Stimulated activated CD4-positive, alpha-beta T cell treated with anti-CD3 and anti-CD28 coated beads, Interleukin-2, amount 100 ng/mL, for 48 hours (primary cell): ENCODE data around the gene NNAT.
"Not testable (repeated sequence)": the region's sequence is repeated elsewhere in the genome, so short reads cannot be mapped to it uniquely, and the experiment has no call there.

Experiments used
- DNase-seq, 2 donors: peaks; one replicate each; pipeline ENCODE4 v3.0.0-alpha.2; 2020

Gene NNAT, protein sequence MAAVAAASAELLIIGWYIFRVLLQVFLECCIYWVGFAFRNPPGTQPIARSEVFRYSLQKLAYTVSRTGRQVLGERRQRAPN

DNA sequence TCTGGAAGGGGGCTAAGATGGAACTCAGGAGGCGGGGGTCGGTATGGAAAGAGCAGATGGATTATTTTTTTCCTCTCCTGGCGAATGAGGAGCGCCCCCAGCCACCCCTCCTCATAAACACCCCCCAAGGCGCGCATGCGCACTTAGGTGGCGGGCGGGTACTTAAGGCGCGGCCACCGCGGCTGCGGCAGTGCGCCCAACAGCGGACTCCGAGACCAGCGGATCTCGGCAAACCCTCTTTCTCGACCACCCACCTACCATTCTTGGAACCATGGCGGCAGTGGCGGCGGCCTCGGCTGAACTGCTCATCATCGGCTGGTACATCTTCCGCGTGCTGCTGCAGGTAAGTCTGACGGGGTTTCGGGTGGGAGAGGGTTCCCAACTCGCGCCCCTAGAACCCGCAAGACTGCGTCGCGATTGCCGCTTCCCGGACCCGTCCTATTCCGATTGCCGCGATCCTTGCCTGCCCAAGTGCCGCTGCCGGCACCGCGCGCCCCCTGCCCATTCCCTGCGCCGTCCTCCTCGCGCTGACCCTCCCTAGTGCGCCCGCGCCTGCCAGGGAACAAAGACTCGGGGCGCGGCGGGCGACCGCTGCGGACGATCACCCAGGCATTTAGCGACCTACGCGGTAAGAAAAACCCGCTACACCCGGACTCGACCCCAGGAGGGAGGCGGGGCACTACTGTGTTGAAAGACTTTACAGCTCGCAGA, at the start of gene NNAT:
TSS of gene NNAT (plus strand) at position 190 of the 711 bp plus-strand sequence. CDS start at position 272, 82 bp downstream.
- DNase-seq, result peak in 1 of 2 donors; percentile 13

DNA sequence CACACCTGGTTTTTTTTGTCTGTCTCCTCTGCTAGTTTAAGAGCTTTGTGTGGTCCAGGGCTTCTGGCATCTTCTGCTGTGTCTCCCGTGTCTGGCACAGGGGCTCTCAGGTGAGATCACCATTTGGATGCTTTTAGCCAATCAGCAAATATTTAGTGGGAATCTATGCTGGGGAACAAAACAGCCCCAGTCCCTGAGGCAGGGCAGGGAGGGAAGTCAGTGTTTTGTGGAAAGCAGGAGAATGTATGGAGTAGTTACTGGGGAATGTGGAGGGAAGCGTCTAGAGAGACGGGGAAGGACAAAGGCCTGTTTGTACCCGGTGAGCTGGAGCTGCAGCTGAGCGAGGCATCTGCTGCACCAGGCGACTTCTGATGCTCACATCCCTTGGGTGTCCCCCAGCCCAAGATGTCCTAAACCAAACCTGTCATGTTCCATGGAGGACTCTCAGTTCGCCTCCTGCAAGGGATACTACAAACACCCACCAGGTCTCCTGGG, 49.3 kb upstream of the NNAT start:
- DNase-seq, result no peak

DNA sequence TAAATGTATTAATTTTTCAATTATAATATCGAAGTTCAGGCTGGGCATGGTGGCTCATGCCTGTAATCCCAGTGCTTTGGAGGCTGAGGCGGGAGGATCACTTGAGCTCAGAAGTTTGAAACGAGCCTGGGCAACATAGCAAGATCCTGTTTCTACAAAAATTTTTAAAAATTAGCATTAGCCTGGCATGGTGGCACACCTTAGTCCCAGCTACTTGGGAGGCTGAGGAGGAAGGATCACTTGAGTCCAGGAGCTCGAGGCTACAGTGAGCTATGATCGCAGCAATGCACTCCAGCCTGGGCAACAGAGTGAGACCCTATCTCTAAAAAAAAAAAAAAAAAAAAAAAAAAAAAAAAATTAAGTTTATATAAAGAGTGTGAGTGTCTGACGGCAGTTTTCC, 48.6 kb upstream of the NNAT start:
- DNase-seq, result not testable (repeated sequence)

DNA sequence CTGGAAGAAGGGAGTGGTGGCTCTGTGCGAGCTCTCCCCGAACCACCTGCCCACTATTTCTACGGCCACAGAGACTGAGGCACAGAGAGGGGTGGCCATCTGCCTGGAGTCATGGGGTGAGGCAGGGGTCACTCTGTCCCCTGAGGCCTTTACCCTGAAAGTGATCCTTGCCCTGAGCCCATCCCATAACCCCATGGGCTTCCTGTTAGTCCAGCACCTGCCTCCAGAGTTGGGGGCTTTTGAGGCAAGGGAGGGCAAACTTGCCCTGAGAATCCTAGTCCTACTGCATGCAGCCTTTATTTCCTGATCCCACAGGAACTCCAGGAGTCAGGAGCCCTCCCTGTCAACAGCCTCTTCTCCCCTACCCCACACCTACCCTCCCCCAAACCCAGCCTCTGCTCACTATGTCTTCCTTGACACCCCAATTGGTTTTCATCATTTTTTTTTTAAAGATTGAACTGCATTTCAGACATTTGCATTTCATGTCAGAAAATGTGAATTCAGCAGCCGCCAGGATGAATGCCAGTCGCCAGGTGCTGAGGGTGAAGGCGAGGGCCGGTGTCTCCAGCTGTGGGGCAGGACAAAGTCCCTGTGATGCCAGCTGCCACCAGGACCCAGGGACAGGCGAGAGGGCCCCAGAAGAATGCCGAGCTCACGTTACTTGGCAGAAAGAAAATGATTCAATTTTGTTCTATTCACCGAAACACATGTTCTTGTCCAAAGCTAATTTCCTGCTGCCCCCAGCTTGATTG, 47.6 kb upstream of the NNAT start:
- DNase-seq, result no peak

DNA sequence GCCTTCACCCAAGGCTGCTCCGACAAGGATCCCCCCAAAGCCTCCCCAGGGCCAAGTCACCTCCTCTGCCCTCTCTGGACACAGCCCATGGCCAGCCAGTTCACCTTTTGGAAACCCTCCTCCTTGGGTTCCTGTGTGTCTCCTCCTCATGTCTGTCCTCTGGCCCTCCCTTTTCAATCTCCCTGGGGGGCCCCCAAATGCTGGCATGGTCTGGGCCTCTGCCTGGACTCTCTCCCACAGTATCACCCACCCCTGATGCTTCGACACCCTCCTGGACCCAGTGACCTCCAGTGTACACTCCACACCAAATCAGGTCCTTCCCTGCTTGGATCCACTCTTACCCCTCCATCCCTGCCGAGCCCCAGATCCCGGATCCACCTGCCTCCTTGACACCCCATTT, 46.7 kb upstream of the NNAT start:
- DNase-seq, result no peak

DNA sequence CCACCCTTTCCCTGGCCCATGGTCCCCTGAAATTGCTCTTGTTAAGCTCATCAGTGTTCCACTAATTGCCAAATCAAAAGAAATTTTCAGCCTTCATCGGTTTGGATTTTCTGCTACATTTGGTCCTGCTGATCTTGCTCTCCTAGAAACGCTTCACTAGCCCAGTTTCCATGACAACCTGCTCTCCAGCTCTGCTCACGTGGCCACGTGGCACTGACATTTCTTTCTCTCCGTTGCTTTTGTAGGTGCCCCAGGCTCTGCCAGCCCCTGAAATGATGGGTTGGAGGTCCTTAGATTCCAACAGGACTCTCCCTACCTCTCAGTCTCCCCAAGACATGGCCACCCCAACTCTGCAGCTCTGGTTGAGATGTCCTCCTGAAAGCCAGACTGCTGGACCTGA, 45.8 kb upstream of the NNAT start:
- no peak for DNase-seq

DNA sequence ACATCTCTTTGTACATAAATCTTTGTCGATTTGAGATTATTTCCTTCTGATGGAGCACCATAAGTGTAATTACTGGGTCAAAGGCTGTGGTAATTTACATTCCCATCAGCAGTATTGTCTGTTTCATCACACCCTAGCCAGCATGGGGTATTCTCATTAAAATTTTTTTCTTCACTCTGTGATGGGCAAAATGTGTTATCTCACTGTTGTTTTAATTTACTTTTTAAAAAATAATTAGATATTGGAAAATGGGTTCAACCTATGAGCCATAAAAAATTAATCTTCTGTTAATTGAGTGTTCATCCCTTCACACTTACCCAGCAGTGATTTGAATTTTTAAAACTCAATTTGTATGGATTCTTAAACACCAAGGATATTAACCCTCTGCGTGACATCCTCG, 44.0 kb upstream of the NNAT start:
- DNase-seq, result no peak

DNA sequence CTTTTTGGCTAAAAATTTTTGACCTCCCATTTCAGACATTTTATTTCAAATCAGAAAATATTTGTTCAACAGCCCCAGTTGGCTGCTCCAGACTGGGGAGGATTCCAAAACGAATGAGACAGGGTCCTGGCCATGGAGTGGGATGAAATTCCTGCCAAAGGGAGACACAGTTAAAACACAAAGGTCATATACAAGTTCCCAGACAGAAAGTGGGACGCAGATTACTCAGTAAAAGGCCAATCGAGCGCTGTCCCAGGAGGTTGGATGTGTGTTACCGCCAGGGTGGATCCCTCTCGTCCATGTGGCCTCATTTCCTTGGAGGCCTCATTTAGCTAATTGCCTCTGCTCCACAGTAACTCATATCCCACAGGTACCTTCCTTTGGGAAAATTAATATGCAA, 41.8 kb upstream of the NNAT start:
- DNase-seq, result no peak

DNA sequence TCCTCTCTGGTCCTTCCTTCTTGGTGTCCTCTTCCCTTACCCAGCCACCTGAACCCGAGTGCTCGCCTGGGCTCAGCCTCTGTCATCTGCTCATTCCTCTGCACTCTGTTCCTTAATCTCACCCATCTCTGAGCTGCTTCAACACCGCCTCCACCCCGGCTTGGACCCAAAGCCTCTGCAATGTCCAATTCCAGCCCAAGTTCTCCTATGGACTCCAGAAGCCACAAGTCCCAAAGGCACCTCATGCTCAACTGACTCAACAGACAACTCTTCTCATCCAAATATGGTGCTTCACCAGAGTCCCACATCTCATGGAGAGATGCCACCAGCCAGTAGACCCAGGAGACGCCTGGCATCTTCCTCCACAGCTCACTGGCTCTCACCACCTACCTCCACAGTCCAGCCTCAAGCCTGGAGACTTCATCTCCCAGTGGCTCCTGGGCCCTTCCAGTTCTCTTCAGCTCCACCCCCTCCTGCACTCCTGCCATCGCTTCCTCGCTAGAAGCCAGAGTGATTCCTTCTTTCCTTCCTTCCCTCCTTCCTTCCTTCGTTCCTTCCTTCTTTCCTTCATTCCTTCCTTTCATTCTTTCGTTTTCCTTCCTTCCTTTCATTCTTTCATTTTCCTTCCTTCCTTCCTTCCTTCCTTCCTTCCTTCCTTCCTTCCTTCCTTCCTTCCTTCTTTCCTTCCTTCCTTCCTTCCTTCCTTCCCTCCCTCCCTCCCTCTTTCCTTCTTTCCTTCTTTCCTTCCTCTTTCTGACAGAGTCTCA, 40.9 kb upstream of the NNAT start:
- DNase-seq, result no peak

DNA sequence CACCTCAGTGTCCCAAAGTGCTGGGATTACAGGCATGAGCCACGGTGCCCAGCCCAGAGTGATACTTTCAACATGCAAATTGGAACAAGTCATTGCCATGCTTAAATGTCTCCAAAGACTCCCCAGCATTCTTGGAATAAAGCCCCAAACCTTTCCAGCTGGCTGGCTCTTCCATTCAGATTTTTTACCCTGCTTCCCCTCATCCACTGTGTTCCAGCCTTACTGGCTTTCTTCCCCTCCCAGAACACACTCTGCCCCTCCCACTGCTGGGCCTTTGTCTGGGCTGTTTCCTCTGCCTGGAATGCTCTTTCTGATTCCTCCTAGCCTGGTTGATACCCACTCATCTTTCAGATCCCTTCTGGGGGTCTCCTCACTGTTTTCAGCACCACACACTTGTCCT, 40.1 kb upstream of the NNAT start:
- DNase-seq, result no peak

DNA sequence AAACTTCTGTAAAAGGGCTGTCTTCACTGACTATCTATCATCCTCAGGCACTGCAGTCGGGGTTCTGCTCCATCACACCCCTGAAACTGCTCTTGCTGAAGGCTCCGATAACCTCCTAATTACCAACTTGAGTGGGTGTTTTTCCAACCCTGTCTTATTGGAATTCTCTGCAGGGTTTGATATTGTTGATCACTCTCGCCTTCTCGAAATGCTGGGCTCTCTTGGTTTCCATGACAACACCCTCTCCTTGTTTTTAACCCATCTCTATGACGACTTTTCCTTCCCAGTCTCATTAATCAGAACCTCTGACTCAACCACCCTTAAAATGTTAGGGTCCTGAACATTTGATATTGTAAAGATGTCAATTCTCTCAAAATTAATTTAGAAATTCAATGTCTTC, 39.4 kb upstream of the NNAT start:
- no peak for DNase-seq

DNA sequence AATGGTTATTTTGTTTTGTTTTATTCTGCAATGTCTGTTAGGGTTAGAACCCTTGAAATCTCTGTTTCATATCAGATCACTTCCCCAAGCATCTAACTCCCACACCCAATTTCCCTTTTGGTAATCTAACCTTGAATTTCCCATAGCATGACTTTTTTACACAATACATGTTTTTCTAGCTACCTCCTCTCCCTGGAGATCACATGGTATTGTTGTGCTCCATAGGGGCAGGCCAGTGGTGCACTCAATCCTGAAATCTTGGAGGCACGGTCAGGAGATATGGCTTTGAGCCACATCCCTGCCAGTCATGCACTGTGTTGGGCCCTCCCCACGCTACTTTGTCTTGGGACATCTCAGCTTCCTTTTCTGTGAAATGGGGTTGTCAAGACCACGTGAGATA, 36.7 kb upstream of the NNAT start:
- no peak for DNase-seq

DNA sequence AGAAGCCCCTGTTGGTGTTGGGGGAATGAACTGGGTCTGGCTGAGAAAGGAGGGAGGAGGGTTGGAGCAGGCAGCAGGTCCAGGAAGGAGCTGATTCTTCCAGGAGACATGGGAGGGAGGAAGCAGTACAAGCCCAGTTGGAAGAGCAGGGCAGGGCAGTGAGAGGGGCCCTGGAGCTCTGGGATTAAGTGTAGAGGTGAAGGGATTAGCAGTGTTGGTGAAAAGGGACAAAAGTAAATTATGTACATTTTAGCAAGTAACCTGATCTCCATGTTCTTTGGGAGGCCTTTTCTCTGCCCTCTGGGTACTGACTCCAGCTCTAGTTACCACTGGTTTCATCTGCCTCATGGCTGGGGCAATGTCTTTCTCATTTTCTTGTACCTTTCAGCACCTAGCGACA, 34.8 kb upstream of the NNAT start:
- not testable (repeated sequence) for DNase-seq

DNA sequence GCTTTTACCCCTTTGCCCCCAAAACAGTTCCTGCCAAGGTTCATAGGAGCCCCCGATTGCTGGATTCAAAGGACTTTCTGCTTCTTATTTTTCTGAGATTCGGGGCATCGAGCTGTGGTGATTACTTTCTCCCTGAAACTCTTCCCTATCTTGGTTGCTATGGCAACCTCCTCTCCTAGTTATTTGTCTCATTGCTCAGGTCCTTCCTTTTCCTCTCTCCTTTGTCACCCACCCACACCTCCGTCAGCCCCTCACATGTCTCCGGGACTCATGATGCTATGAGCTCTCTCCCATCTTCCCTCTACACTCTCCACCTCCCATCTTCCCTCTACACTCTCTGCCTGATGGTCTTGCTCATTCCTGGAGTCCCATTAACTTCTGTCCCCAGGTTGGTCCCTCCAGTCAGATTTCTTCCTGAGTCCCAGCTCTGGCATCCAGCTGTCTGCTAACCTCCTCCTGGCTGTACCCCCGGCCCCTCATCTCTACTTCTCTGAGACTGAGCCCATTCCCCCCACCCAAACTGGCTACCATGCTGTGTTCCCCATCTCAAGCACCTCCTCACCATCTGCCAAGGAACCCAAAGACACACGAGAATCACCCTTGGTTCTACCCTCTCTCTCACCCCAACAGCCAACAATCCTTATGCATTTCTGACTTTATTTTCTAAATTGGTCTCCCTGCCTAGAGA, 30.2 kb upstream of the NNAT start:
- no peak for DNase-seq

DNA sequence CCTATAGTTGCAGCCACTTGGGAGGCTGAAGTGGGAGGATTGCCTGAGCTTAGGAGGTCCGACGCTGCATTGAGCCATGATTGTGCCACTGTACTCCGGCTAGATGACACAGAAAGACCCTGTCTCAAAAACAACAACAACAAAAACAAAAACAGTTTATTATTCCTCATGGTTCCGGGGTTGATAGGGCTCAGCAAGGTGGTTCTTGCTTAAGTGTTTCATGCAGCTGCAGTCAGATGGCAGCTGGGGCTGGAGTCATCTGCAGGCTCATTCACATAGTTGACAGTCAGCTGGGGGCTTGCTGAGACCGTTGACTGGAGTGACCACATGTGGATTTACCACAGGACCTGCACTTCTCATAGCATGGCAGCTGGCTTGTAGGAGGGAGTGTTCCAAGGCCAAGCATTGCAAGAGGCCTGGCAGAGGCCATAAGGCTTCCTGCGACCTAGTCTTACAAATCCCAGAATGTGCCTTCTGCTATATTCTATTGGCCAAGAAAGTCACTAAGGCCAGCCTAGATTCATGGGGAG, 28.9 kb upstream of the NNAT start:
- DNase-seq, result no peak

DNA sequence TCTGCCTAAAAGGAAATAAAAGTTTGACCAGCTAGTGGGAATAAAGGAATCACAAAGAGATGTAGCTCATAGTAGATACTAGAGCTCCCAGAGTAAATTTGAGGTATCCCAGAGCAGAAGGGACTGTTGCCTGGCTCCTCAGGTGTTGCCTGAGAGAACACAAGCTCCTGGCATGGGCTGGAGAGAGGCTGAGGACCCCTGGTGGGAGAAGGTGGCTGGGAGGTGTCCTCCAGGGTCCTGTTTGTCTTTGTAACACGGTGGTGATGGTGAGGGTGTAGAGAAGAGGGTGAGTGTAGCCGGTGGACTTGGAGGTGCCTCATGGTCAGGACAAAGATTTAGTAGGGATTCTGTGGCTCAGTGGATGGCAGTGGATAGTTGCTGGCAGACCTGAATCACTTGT, 28.1 kb upstream of the NNAT start:
- DNase-seq, result no peak

DNA sequence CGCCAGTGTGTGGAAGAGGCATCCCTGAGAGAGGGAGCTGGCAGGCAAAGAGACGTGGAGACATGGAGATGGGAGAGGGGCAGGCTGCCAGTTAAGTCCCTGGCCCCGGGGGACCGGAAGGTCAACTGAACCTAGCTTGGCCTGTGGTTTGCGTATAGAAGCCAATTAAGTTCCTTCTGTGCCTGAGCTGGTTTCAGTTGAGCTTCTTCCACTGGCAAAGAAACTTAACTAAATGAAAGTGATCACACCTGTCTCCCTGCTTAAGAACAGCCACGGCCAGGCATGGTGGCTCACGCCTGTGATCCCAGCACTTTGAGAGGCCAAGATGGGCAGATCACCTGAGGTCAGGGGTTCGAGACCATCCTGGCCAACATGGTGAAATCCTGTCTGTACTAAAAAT, 26.7 kb upstream of the NNAT start:
- no peak for DNase-seq

DNA sequence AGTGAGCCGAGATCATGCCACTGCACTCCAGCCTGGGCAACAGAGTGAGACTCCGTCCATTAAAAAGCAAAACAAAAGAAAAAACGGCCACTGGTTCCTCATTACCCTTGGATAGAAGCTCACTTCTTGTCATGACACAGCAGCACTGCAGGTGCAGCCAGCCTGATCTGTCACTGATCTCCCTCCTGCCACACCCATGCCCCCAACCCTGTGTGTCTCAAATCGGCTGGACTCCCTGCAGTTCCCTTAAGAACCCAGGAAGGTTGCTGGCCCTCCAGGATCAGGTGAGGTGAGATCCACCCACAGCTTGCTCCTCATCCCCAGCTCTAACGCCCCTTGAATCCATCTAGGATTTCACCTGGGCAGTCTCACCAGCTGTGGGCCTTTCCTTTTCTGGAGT, 26.3 kb upstream of the NNAT start:
- DNase-seq, result no peak

DNA sequence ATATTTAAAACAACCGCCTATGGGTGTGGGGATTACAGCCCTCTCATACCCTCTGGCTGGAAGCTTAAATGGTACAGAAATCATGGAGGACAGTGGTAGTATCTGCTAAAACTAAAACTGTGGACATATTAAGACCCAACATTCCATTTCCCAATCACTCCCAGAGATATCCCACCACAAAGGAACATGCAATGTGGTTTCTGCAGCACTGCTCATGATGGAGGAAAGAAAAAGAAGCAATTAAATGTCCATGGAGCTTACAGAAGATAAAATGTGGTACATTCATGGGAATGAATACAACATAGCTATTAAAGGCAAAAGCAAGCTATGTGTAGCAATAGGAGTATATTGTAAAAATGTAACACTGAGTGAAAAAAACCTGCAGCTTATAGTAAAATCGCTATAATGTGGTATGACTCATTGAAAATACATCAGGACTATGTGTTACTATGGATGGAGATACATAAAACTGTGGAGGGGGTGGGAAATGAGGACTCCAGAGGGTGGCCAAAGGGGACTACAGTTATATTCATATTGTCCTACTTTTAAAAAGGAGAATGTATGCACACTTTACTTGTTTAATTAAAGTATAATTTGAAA, 22.9 kb upstream of the NNAT start:
- no peak for DNase-seq

DNA sequence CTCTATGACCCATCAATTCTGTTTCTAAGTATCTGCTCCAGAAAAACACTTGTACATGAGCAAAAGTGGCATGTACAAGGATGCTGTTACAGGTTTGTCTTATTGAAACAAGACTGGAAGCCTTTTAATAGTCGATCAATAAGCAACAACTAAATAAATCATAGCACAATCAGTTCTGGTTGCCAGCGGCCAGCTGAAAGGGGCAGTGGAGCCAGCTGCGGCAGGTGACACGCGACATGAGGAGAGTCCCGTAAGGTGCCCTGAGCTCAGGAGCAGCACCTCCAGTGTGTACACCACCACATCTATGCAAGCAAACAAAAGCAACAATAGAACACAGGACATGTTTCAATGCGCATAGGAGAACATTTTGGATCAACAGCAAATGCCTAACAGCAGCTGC, 20.7 kb upstream of the NNAT start:
- no peak for DNase-seq

DNA sequence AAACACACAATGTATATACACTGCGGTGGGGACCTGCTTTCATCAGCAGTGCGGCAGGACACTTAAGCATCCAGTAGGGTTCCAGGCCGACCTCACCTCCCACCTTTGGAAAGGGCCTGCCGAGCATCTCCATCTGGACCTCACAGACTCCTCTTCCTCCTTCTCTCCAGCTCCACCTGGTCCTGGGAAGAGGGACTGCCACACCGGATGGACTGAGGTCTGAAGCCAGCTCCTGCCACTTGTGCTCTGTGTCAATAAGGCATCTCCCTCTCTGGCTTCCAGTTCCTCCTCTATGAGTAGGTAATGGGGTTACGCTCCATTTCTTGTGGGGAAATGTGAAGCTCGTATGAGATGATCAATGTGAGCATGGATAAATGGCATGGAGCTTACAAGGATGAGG, 19.1 kb upstream of the NNAT start:
- DNase-seq, result no peak

DNA sequence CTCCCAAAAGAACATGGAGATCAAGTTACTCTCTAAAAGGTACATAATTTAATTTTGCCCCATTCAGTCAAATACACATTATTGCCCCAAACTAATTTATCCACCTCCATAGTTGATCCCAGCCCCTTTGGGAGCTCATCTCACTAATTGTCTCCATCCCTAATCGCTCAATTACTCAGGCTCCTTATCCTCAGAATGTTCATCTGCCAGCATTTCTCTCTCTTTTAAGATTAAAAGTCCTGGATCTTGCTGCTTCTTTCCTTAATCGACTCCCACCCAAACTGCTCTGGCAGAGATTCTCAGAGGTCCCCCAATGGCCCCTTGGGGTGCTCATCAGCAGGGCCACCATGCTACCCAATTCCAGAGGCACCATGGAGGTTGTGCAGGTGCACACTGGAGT, 18.4 kb upstream of the NNAT start:
- no peak for DNase-seq
